ENCODE measurements around the gene GNAS-AS1.

The GNAS-AS1 gene

DNA sequence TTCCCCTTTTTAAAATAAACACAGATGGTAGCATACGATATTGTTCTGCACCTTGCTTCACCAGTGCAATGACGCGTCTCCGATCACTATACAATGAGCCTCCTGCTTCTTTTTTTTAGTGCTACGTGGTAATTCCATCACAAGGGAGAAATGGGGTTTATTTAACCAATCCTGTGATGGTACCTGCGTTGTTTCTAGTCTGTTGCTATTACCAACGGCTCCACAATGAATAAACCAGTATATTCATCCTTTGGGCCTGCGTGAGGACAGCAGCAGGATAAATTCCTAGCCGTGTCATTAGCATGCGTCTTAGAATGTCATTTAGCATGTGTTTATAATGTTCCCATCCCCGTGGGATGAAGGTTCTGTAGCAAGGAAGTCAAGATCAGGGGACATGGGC lies 42.9 kb downstream of the GNAS-AS1 start:
- DNase-seq: no peak

DNA sequence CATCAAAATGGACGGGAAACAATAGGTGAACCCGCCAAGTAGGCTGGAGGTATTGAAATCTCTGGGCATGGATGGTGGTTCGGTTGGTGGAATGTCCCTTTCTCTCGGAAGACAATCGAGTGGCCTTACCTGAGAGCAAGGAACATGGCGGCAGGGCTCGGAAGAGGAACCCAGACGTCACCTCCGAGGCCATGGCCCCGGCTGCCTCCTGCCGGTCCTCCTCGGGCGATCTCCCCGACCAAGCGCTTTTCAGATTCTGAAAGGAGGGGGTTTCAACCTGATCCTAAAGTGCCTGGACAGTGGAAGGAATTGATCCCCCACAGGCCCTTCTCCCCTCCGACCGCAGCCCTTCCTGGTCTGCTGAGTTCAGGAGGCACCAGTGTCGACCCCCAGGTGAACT lies 47.2 kb downstream of the GNAS-AS1 start:
- DNase-seq: no peak

DNA sequence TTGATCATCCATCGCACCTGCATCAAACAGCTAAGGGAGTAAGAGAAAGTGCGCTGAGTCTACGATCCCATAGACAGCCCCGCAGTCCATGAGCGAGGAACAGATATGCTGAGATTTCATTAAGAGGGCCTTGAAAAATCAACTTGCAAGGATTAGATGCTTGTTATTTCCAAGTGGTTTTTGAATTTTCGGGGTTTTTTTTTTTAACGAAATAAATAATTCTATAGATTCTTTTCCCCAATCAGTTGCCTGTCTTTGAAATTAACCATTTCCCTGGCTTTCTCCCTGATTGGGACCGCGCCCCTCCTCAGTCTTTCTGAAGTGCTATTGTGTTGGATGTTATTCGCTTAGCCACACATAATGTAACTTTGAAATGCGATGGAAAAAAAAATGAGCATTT lies 48.6 kb downstream of the GNAS-AS1 start:
- no peak for DNase-seq

DNA sequence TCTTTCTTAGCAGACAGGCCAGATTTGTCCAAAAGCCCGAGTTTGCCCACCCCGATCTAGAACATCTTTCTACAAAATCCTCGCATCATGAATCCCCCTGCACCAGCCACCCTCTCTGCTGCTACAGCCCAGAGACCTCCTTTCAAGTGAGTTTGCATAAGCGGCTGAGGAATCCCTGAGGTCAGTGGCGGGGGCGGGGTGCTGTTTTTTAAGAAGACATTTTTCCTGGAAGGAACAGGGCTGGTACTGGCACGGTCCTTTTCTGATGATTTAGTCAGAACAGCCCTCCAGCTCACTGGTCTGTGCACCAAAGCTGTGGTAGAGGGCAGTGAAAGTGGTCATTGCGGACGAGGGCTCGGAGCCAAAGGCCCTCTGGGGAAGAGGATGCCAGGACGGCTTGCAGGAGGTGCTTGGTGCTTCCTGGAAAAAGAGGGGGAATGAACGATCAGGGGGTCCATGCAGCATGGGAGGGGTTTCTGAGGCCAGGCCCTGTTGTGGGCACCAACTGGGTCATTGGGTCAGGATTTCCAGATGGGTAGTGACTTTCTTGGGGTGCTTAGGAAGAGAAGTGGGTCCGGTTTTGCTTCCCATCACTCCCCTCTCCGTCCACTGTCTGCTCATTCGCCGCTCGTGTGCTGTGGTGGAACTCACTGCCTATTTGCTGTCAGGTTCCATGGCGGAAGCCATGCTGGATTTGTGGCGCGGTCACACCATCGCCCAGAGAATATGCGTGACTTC lies 50.4 kb downstream of the GNAS-AS1 start:
- DNase-seq: no peak

DNA sequence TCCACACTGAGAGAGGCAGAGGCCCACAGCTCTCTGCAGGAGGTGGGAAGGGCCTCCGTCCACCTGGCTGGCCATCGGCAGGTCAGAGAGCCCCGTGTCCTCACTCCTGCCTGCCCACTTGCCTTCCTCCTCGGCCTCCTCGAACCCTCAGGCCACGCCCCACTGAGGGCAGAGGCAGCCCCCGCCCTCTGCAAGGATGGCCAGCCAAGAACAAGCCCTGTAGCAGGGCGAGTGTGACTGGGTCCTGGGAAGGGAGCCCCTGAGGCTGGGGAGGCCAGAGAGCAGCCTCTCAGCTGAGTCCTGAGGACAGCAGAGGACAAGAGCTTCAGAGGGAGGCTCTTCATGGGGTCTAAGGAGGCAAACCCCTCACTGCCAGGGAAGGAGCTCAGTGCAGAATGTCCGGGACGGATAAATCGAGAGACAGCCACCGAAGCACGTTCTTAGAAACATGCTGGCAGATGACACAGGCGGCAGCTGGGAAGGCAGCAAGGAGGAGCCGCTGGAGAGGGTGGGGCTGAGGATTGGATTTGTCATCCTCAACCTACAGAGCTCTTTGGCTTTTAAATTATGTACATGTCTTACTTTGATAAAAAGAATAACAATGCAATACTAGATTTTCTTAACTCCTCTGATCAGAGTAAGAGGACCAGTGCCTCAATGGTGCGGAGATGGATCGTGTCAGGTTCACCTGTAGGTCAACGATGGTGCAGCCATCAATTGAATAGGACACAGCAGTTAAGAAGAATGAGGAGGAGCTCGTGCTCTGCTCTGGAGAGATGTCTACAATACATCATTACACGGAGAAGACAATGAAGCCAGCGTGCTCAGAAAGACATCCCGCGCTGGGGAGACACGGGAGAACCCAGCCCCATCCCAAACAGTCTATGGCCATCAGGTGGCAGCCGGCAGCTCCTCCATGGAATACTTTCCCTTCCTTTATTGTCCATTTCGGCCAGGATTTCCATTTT lies 53.0 kb downstream of the GNAS-AS1 start:
- no peak for DNase-seq

DNA sequence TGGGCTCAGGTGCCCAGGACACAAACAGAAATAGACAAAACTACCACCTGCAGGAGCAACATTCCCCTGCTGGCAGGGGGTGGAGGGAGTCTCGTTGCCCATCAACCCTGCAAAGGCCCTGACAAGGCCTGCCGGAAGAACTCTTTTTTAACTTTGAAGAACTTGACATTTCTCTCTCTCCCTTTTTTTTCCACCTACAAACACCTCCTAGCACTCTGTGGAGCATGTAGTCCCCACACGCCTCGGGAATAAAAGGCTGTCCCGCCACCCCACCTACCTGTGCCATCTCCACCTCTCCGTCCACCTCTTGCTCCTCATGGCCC lies 54.8 kb downstream of the GNAS-AS1 start:
- no peak for DNase-seq

DNA sequence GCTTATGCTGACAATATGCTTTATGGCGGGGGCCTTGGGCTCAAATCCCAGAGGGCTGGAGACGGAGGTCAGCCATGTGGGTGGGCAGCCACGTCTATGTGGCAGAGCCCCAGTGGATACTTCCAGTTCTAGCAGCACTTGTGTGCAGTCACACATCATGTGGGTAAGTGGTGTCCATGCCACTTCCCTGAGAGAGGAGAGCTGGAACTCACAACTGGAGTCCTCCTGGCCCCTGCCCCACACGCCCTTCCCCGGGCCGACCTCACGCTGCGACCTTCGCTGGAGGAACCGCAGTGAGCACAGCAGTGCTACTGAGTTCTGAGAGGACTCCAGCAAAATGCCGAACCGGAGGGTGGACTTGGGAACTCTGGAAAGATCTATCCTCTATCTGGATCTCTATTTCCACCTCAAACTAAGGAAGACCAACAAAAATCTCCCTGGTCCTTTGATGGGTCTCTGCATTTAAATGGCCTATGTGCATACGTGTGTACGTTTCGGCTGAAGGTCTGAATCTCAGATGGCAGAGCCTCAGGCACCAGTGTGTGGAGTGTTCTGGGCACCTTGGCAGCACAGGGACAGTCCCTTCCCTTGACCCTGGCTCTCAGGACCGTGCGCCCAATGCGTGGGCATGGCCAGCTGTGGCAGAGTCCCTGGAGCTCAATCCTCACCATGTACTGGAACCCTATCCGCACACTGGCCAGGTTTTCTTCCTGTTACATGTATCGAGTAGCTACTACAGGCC lies 55.4 kb downstream of the GNAS-AS1 start:
- no peak for DNase-seq

DNA sequence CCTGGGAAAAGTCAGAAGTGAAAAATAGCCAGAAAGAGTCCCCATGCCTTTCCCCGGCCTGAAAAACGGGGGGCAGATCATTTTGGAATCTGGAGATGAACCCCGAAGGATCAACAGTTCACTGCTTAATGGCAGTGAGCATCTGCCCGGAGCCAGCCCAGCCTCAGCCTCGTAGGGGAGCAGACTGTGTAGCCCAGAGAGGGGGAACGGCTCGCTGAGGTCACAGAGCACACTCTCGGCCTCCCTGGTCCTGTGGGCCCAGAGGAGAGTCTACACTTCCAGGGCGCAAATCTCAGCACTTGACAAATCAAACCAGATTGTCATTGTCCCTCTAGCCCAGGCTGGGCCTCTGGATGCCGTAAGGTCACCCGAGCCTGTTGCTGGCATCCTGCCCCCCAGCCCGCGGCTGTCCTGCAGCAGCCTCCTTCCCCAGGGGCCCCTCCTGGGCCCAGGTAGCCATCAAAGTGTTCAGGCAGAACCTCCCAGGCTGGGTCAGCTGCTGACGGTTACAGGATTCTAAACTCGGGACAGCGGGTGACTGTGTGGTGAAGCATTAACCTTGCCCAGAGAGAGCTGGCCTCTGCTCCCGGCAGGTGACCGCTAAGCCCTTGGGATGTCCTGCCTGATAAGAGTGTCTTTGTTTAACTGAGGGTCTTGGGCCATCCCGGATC lies 56.1 kb downstream of the GNAS-AS1 start:
- DNase-seq: no peak

DNA sequence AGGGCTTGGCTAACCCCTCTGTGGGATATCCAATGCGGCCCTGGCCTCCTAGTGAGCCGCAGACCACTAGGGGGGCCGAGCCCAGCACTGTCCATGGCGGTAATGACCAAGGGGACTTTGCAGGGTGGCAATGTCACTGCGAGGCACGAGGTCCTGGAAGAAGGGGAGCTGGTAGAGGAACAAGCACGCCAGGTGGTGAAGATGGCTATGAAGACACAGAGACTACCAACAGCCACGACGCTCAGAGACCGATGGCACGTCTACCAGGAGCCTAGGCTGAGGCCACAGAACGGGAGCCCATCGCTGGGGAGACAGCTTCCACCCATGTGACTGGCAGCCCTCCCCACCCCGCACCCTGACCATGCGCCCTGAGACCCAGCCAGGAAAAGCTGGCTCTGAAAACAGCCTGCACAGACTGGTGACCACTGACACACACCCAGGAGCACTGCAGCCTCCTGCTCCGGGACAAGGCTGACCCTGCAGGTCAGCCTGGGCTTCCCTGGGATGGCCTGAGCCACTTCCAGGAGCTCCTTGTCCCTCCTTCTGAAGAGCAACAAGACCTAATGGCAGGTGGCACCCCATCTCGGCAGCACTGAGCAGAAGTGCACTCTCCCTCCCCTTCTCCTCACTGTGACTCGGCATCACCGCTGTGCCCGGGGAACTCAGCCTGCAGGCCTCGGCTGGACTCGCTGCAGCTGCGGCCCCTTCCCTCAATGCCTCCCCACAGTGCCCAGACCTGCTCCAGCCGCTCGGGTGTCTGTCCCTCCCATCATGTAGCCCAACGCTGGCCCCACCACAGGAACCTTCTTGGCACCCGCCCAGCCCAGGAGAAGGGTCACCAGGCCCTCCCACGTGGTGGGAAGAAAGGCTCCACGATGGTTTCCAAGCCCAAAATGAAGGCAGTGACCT lies 56.9 kb downstream of the GNAS-AS1 start:
- DNase-seq: no peak

DNA sequence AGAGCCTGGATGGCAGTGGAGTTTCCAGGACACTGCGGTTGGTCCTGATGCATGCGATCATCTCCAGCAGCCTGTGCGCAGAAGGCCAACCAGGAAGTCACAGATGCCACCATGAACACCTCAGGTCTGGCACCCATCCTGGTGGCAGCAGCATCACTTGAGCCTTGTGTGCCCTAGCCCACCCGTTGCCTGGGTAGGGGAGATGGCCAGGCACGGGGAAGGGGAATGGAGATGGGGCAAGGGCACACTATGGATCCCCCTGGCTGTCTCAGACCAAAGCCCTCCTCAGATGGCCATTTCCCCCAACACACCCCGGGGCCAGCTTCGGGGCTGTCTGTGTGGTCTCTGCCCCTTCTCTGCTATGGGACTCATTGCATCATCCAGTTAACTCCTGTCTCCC lies 58.3 kb downstream of the GNAS-AS1 start:
- DNase-seq: no peak

DNA sequence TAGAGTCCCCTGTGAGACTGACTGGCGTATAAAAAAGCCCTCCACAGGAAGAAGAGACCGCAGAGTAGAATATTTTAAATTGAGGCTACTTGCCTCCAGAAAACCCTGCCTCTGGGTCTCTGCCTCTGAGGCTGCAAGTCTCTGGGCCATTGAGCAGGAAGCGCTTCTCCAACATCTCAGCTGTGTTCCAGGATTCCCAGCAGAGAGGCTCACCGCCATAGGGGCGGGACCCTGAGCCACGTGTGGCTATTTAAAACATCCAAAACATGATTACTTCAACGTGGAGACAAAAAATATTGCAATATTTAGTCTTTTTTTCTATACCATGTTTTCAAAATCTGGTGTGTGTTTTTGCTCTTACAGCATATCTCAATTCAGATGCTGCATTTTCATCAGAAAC lies 59.4 kb downstream of the GNAS-AS1 start:
- no peak for DNase-seq

DNA sequence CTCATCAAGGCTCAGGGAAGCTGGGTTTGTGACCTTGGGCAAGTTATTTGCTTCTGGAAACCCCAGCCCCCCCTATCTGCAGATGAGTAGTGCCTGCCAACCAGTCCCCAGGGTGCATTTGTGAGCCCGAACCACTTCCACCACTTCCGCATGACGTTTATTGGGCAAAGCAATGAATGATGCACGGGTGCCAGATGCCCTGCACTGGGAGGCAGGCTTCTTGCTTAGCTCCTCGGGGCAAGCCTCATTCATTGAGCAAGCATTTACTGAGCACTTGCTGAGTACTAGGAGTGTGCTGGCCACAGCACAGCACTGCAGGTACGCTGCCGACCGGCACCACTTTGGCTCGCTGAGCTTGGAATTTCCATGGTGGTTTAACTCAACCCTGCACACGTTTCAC lies 60.2 kb downstream of the GNAS-AS1 start:
- no peak for DNase-seq

DNA sequence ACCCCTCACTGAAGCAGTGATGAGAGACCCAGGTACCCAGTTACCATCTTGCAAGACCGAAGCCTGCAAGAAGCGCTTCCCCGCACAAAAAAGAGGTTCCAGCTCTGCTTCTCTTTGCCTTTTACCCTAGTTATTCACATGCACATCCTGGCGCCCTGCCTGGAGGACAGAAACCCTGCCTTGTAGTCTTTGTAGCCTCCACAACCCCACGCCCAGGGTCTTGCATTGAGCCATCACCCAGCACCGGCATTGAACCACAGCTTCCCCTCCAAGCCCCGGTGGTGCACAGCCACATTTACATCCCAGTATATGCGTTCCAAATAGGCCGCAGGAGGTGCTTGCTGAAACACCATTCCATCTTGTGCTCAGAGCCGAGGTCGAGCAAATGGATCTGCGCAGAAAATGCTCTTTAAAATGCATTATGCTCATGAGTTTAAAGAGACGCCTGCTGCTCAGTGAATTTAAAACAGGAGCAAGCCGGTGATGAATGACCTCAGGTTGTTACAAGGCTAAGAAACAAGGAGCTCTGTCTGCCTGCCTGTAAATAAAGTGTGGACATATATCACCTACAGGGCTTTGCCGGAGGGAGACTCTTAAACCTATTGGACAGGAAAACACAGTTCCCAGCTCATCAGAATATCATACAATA lies 61.7 kb downstream of the GNAS-AS1 start:
- DNase-seq: no peak

DNA sequence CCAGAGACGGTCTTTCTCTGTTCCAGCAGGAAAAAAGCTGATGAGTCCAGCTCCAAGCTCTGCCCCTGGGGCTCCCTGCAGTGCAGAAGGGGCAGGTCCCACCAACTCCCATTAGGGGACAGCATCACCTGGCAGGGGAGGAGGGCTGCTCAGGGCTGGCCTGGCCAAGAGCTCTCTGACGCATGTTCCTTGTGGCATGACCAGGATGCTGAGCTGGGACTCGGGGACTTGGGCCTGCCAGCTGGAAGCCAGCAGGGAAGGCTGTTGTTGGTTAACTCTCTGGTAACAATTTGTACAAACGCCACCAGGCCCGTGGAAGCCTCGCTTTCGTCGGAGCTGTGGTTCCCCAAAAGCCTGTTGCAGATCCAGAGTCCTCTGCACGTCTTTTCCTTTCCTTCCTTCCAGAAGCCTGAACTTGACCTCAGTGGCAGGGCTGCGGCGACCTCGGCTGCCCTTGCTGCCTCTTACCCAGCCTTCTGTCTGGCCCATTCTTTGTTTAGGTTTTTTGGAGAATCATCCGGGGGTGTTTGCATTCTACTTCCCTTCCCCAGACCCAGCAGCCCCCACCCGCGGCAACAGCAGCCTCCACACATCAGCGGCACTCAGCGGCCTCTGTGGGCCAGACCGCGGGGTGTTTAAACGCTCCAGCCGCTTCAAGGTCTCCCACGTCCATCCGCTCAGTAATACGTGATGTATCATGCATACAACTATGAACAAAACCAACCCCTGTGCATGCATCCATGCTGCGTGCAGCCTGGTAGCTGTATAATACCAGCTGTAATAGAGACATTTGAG lies 63.3 kb downstream of the GNAS-AS1 start:
- no peak for DNase-seq

DNA sequence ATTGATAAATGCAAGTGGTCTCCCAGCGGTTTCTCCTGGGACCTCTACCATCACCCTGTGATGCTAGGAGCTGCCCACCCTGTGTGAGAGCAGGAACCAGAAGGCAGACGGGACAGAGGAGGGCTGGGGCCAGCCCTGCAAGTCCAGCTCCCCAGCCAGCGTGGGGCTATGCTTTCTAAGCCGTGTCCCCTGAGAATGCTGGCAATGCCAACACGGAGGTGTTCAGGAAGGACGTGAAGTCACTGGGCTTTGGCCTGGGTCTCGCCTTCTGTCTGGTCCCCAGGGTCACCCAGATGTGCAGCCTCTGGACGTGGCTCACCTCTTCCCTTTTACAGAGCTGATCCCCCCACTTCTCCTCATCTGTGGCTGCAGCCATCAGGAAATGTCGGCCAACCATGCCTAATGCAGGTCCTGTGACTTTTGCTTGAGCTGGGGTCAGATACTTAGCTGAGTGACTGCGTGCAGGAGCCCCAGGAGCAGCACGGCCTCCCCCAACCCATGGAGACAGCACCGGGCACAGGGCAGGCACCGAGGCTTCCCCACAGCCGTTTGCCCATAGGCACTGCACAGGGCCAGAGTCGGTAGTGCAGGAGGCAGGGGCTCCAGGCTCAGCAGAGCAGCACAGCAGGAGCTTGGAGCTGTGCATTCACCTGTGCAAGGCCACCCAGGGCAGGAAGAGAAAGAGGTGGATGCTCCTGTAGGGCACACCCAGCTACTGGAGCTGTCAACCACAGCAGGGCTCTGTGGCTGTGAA lies 66.2 kb downstream of the GNAS-AS1 start:
- DNase-seq: no peak

DNA sequence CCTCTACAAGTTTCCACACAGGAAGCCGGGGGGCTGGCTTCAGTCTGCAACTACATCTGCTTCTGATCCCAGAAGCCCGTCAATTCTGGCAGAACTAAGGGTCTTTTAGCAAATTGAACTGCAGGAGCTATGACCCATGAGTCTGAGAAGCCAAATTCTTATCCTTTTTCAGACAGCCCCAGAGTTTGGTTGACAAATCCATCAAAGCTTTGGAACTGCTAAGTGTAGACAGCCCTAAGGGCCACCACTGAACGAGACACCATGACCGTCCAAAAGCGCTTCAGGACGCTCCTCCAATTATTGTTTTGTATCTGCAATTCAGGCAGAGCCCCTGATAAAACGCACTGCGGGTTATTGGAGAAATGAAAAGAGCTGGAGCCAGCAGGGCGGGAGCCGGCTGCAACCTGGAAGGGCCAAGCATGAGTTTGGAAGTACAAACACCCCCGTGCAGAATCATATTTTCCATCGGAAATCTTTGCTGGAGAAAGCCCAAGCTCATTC lies 67.1 kb downstream of the GNAS-AS1 start:
- no peak for DNase-seq

DNA sequence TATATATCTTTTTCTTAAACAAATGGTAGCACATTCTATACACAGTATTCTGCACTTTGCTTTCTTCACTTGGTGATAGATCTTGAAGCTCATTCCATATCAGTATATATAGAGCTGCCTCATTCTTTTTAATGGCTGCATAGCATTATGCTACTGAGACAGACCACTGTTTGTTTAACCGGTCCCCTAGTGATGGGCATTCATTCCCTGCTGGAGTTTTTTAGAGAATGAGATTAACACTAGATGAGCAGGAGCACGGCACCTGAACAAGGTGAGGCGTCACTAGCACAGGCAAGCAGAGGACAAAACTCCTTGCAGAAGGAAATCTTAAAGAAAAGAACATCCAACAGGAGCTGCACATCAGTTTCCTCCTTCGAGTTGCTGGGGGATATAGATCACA lies 69.6 kb downstream of the GNAS-AS1 start:
- DNase-seq: no peak

DNA sequence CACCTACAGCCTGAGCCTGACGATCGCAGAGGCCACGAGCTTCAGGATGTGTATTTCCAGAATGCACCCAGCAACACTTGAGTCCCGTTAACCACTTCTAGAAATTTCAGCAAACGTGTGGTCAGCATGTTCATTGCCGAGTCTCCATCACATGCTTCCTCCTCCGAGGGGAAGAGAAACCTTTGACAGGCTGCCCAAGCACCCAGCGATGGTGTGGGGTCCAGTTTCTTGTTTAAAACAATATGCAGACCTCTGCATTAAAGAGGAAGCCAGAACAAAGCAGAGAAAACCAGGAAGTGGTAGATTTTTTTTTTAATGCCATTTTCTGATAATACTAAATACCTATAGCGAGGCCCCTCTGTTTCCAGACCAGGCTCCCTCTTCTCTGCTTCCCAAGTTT lies 71.9 kb downstream of the GNAS-AS1 start:
- DNase-seq: no peak

DNA sequence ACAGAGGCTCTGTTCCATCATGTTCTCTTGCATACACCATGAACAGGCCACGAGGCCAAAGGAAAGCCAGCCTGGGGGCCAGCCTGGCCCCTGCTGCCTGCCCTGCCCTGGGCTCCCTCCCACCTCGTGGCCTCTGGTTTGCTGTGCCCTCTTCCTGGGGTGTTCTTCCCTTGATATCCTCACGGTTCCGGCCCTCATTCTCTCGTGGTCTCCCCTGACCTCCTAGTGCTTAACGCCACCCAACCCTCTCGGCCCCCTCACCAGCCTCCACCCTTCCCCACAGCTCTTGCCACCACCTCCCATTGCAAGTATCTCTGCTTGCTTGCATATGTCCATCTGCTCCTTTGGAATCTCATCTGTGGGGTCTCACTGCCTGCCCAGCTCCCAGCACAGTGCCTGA lies 73.0 kb downstream of the GNAS-AS1 start:
- DNase-seq: no peak

DNA sequence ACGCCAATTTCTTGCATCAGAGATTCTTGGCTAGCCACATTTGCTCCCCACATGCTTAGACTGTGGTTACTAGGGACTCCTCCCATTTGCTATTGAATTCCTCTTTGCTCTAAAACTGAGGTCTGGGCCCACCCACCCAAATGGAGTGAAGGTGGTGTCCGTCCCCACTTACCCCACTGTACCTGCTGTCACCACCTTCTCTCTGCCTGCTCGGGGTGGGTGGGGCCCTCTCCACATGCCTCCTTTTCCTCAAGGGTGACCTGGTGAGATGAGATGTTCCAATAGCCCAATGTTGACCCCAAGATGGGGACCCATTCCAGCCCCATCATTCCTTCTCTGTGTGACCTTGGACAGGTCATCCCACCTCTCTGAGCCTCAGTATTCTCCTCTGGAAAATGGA lies 74.6 kb downstream of the GNAS-AS1 start:
- DNase-seq: no peak
